ENCODE measurements around the gene CRIP1.

Gene CRIP1

GRCh38 chr14:105470350-105471296, 16.1 kb upstream of the CRIP1 start:
- DNase-seq (ENCODE audit: low read depth) = no peak

GRCh38 chr14:105471297-105471821, 15.3 kb upstream of the CRIP1 start:
- no peak for DNase-seq (ENCODE audit: low read depth)

GRCh38 chr14:105471823-105472485, 14.7 kb upstream of the CRIP1 start:
- DNase-seq (ENCODE audit: low read depth) = no peak

GRCh38 chr14:105472486-105472991, 14.1 kb upstream of the CRIP1 start:
- no peak for DNase-seq (ENCODE audit: low read depth)

- DNase-seq (ENCODE audit: low read depth) = no peak
Observed at GRCh38 chr14:105473033-105473676, 13.5 kb upstream of the CRIP1 start.

- no peak for DNase-seq (ENCODE audit: low read depth)
Observed at GRCh38 chr14:105473677-105474482, 12.8 kb upstream of the CRIP1 start.

- DNase-seq (ENCODE audit: low read depth) = no peak
Observed at GRCh38 chr14:105474483-105475268, 12.0 kb upstream of the CRIP1 start, which contains the start of gene CRIP2. Gene CRIP2, plus strand, starts transcription at chr14:105474821. Its CDS starts 42 bp downstream, at chr14:105474863.

GRCh38 chr14:105475269-105476096, 11.2 kb upstream of the CRIP1 start:
- no peak for DNase-seq (ENCODE audit: low read depth)

- no peak for DNase-seq (ENCODE audit: low read depth)
Observed at GRCh38 chr14:105476097-105476830, 10.4 kb upstream of the CRIP1 start.

- no peak for DNase-seq (ENCODE audit: low read depth)
Observed at GRCh38 chr14:105476831-105477659, 9.6 kb upstream of the CRIP1 start.

- no peak for DNase-seq (ENCODE audit: low read depth)
Observed at GRCh38 chr14:105477660-105478397, 8.9 kb upstream of the CRIP1 start.

GRCh38 chr14:105478398-105479251, 8.1 kb upstream of the CRIP1 start:
- DNase-seq (ENCODE audit: low read depth) = no peak

GRCh38 chr14:105479431-105480158, 7.1 kb upstream of the CRIP1 start:
- DNase-seq (ENCODE audit: low read depth) = no peak

- DNase-seq (ENCODE audit: low read depth) = no peak
Observed at GRCh38 chr14:105480199-105480746, 6.4 kb upstream of the CRIP1 start.
